Hepatocyte (in vitro differentiated cells): Measurements from ENCODE around the gene NCAM1. TPM values are rescaled to one million over a fixed set of nuclear protein-coding genes. Genes with fewer than 3 reads are reported as not detected.
"Not testable (repeated sequence)": the region's sequence is repeated elsewhere in the genome, so short reads cannot be mapped to it uniquely, and the experiment has no call there.

Experiments used
- DNase-seq: peaks from one replicate; pipeline ENCODE4 v3.0.0-alpha.2; 2016; ENCODE audit warnings: low spot score
- H2AFZ ChIP-seq: fragments of 200-600 bp; sonication (generic); 2 replicates; pipeline ENCODE4 v1.6.0; 2016; ENCODE audit warnings: antibody characterized with exemption, mild to moderate bottlenecking
- H3K27ac ChIP-seq: fragments of 200-600 bp; sonication (generic); 2 replicates; pipeline ENCODE4 v1.5.1; 2016; ENCODE audit warnings: mild to moderate bottlenecking
- H3K27me3 ChIP-seq: fragments of 200-600 bp; sonication (generic); 2 replicates; pipeline ENCODE4 v1.6.1; 2016
- H3K36me3 ChIP-seq: fragments of 200-600 bp; sonication (generic); replicated peaks from 2 replicates; pipeline ENCODE4 v1.5.1; 2016; ENCODE audit warnings: low read depth; ENCODE audit not compliant: insufficient read depth
- H3K4me1 ChIP-seq: fragments of 200-600 bp; sonication (generic); 2 replicates; pipeline ENCODE4 v1.5.1; 2016; ENCODE audit warnings: mild to moderate bottlenecking, moderate library complexity; ENCODE audit not compliant: insufficient read depth
- H3K4me2 ChIP-seq: fragments of 200-600 bp; sonication (generic); 2 replicates; pipeline ENCODE4 v1.6.0; 2016
- H3K4me3 ChIP-seq: fragments of 200-600 bp; sonication (generic); 2 replicates; pipeline ENCODE4 v1.5.1; 2016; ENCODE audit warnings: mild to moderate bottlenecking
- H3K79me2 ChIP-seq: fragments of 200-600 bp; sonication (generic); 2 replicates; pipeline ENCODE4 v1.6.0; 2017; ENCODE audit warnings: mild to moderate bottlenecking
- H3K9me2 ChIP-seq: fragments of 200-600 bp; sonication (generic); replicated peaks from 2 replicates; pipeline ENCODE4 v1.6.0; 2017; ENCODE audit warnings: mild to moderate bottlenecking; ENCODE audit not compliant: insufficient read depth
- H3K9me3 ChIP-seq: fragments of 200-600 bp; sonication (generic); 2 replicates; pipeline ENCODE4 v1.5.1; 2016; ENCODE audit warnings: low read depth, mild to moderate bottlenecking
- H4K20me1 ChIP-seq: fragments of 200-600 bp; sonication (generic); 2 replicates; pipeline ENCODE4 v1.6.0; 2016; ENCODE audit warnings: mild to moderate bottlenecking; ENCODE audit not compliant: insufficient read depth, poor library complexity, severe bottlenecking
- CTCF ChIP-seq: fragments of 200-600 bp; sonication (generic); IDR thresholded peaks from 2 replicates; pipeline ENCODE4 v1.5.1; 2016; ENCODE audit warnings: antibody characterized with exemption, mild to moderate bottlenecking; ENCODE audit not compliant: poor library complexity
- EZH2 ChIP-seq: fragments of 200-600 bp; sonication (generic); IDR thresholded peaks from 2 replicates; pipeline ENCODE4 v1.6.1; 2016; ENCODE audit warnings: antibody characterized with exemption, mild to moderate bottlenecking, borderline replicate concordance
- EZH2phosphoT487 ChIP-seq: fragments of 200-600 bp; sonication (generic); IDR thresholded peaks from one replicate; pipeline ENCODE4 v1.6.1; 2018; ENCODE audit warnings: antibody characterized with exemption, mild to moderate bottlenecking, low read depth, moderate library complexity; ENCODE audit not compliant: unreplicated experiment, severe bottlenecking
- WGBS: methylation state at CpG from one replicate; pipeline ENCODE4 v1.1.6; 2016; ENCODE audit warnings: low lambda C conversion rate; ENCODE audit errors: missing lambda C conversion rate; 5-methylcytosine and 5-hydroxymethylcytosine counted together
- polyA plus RNA-seq: library from polyadenylated mRNA; unstranded; fragments of >200 nt; fragmentation: Nextera tagmentation; extraction: Ambion mirVana; gene quantifications from 2 replicates; pipeline ENCODE4 v1.2.1, GENCODE V29; 2016
- total RNA-seq: library from RNA; depleted of rRNA; stranded (reverse); fragments of >200 nt; gene quantifications from 2 replicates; pipeline ENCODE4 v1.2.3, GENCODE V29; 2014

NCAM1 gene
- total and polyA plus RNA-seq, 2 experiments from 2014 or later, result 12.4 to 27.2 TPM

- Histone ChIP-seq H3K4me1 (no peaks in the 10 kb centered on the region), H2AFZ (no peak overlapping the region)
- 36% methylated on average over 2 of the region's 2 CpGs for WGBS
Measured at GRCh38 chr11:113046866-113047265, 85.6 kb downstream of the NCAM1 start.

GRCh38 chr11:113048820-113049768, 87.9 kb downstream of the NCAM1 start:
- Histone ChIP-seq H4K20me1 (no peaks in the 10 kb centered on the region), H3K9me2 (no peaks in the 10 kb centered on the region), H3K4me3 (no peak overlapping the region), H3K27ac (no peak overlapping the region), H3K4me1 (no peaks in the 10 kb centered on the region), H3K9me3 (no peaks in the 10 kb centered on the region), H3K36me3 (no peaks in the 10 kb centered on the region), H3K27me3 (no peaks in the 10 kb centered on the region), H3K4me2 (no peak overlapping the region), H2AFZ (no peak overlapping the region), H3K79me2 (no peaks in the 10 kb centered on the region)
- WGBS, result 92% methylated on average over 3 of the region's 3 CpGs
- no peak for DNase-seq
- no peak for TF ChIP-seq CTCF
- no peak for TF ChIP-seq EZH2
- no peak for TF ChIP-seq EZH2phosphoT487

More at GRCh38 chr11:113046866-113047265, 85.6 kb downstream of the NCAM1 start:
- Histone ChIP-seq H3K4me3 (no peak overlapping the region), H3K79me2 (no peaks in the 10 kb centered on the region), H3K9me2 (no peaks in the 10 kb centered on the region), H3K9me3 (no peaks in the 10 kb centered on the region), H3K36me3 (no peaks in the 10 kb centered on the region), H3K4me2 (no peak overlapping the region), H4K20me1 (no peaks in the 10 kb centered on the region), H3K27me3 (no peaks in the 10 kb centered on the region), H3K27ac (no peak overlapping the region)
- TF ChIP-seq EZH2phosphoT487, result no peak
- no peak for TF ChIP-seq CTCF
- no peak for TF ChIP-seq EZH2
- DNase-seq, result no peak

- not testable (repeated sequence) for H3K4me2 ChIP-seq, H4K20me1 ChIP-seq, H2AFZ ChIP-seq, DNase-seq, H3K9me2 ChIP-seq, H3K27ac ChIP-seq, H3K36me3 ChIP-seq, H3K4me3 ChIP-seq, H3K27me3 ChIP-seq, H3K79me2 ChIP-seq, H3K9me3 ChIP-seq
- WGBS, result 94% methylated on average over 2 of the region's 2 CpGs
- H3K4me1 ChIP-seq, result peaks cover 10% of the 10 kb centered on the region
Measured at GRCh38 chr11:113053042-113053441, 91.8 kb downstream of the NCAM1 start.

GRCh38 chr11:113057038-113057437, 95.8 kb downstream of the NCAM1 start:
- H3K4me2 ChIP-seq, result no peak overlapping the region
- H3K9me2 ChIP-seq, result no peaks in the 10 kb centered on the region
- H2AFZ ChIP-seq, result no peak overlapping the region
- H3K27me3 ChIP-seq, result no peaks in the 10 kb centered on the region
- no peak overlapping the region for H3K27ac ChIP-seq
- H3K79me2 ChIP-seq, result no peaks in the 10 kb centered on the region
- no peaks in the 10 kb centered on the region for H3K36me3 ChIP-seq
- no peaks in the 10 kb centered on the region for H3K9me3 ChIP-seq
- H3K4me1 ChIP-seq, result peaks cover 10% of the 10 kb centered on the region
- 100% methylated on average over 2 of the region's 2 CpGs for WGBS
- DNase-seq, result no peak
- H4K20me1 ChIP-seq, result no peaks in the 10 kb centered on the region
- no peak for TF ChIP-seq EZH2phosphoT487
- no peak for TF ChIP-seq CTCF
- no peak for TF ChIP-seq EZH2
- no peak overlapping the region for H3K4me3 ChIP-seq
